Measurements from ENCODE around the gene NDUFS3. TPM values are rescaled to one million over a fixed set of nuclear protein-coding genes. Genes with fewer than 3 reads are reported as not detected.

Gene NDUFS3
- total and polyA plus RNA-seq, 2 of the 13 experiments (the other 11 are each of a cell fraction or from before 2014, with no cell fraction given): 151 to 184 TPM

- no peak for TF ChIP-seq ZNF768 (CRISPR knock-in tag; IDR thresholded peaks at IDR 0.05)
- no peak; the same call in 1 of the 2 replicates for TF ChIP-seq BCL6 (CRISPR knock-in tag; IDR thresholded peaks at IDR 0.05)
These were observed 13.3 kb upstream of the NDUFS3 start, which contains the start of gene PTPMT1 (continued) for GRCh38 chr11:47565340-47566148.

GRCh38 chr11:47566149-47566698, 12.7 kb upstream of the NDUFS3 start:
- 3% methylated on average over 10 of the region's 17 CpGs for WGBS (ENCODE audit: low lambda C conversion rate)
- ChIA-PET CTCF (ENCODE audit: low intra/inter-chr PET ratio, low total read pairs) (no interaction called here), POLR2A (interaction anchor here (0.7 to 3.9 kb wide), 7 partner anchors 8 to 94 kb away, joined by 3 to 19 read pairs (median 4); partner anchors contain the start of genes CELF1, KBTBD4 and NDUFS3)
- intact Hi-C loops (cut with micrococcal nuclease; ENCODE audit: unreplicated experiment) (no loop called here), in situ Hi-C loops (cut with HindIII; ENCODE audit: extremely low pct_ligation_motif_present, low pct_unique_long_range_greater_than_20kb) (no loop called here)
- peaks cover 26% of the 10 kb centered on the region for H3K4me1 ChIP-seq (ENCODE audit: insufficient read depth, low read length)
- BruUV-seq (replicated peaks): no TSS peak
- peaks cover 5 to 18% of the 10 kb centered on the region in 2 experiments; a peak in 4 of 5 replicates for H3K36me3 ChIP-seq (replicated peaks in 1 of 2; ENCODE audit: control insufficient read depth in 1 of 2, insufficient read depth in 2 of 2, low read length in 2 of 2)
- no peak for FAIRE-seq
- ATAC-seq: peak; percentile 42
- peaks cover 34% of the 10 kb centered on the region for H3K79me2 ChIP-seq (ENCODE audit: insufficient read depth, low read length)
- no peak for DNase-seq (ENCODE audit: low spot score)
- H4K20me1 ChIP-seq (ENCODE audit: insufficient read depth, low read length): no peaks in the 10 kb centered on the region
- H3K27me3 ChIP-seq (ENCODE audit: control insufficient read depth in 1 of 2, insufficient read depth in 2 of 2, low read length in 2 of 2): no peaks in the 10 kb centered on the region
- H3K9me3 ChIP-seq (ENCODE audit: low read length): no peaks in the 10 kb centered on the region
- peak overlapping the region; percentile 85 for H3K27ac ChIP-seq (ENCODE audit: extremely low read length, insufficient read depth, low read length)
- peak overlapping the region; percentile 94 for H3K4me2 ChIP-seq (ENCODE audit: low read depth, low read length)
- peak overlapping the region; percentile 87 to 97 (median 97) for H3K4me3 ChIP-seq (replicated peaks in 1 of 3; ENCODE audit: insufficient read depth in 1 of 3, low read depth in 2 of 3, low read length in 3 of 3)
- no peak overlapping the region for H2AFZ ChIP-seq (ENCODE audit: low read length)
- peak overlapping the region; percentile 99 for H3K9ac ChIP-seq (ENCODE audit: insufficient read depth, low read depth, low read length)
- TF ChIP-seq ZNF777 (CRISPR knock-in tag; IDR thresholded peaks at IDR 0.05): no peak
- no peak for TF ChIP-seq GTF2F1 (IDR thresholded peaks at IDR 0.05; ENCODE audit: low read length)
- peak; percentile 10 for TF ChIP-seq YY1 (IDR thresholded peaks at IDR 0.05; ENCODE audit: insufficient read depth, insufficient replicate concordance, low read depth, low read length)
- no peak for TF ChIP-seq ZBTB34 (CRISPR knock-in tag; IDR thresholded peaks at IDR 0.05)
- TF ChIP-seq ZFX (CRISPR knock-in tag; IDR thresholded peaks at IDR 0.05; ENCODE audit: low read depth): no peak
- no peak for TF ChIP-seq IKZF4 (CRISPR knock-in tag; IDR thresholded peaks at IDR 0.05; ENCODE audit: borderline replicate concordance, low read depth, not compliant biosample characterization)
- TF ChIP-seq ZNF276 (CRISPR knock-in tag; IDR thresholded peaks at IDR 0.05; ENCODE audit: low read depth): no peak
- TF ChIP-seq ARNTL (CRISPR knock-in tag; IDR thresholded peaks at IDR 0.05): 0 out of 2 replicates have a peak, but pooled peaks have one; percentile 39
- TF ChIP-seq SAP130 (CRISPR knock-in tag; IDR thresholded peaks at IDR 0.05; ENCODE audit: low read depth): no peak
- no peak for TF ChIP-seq CBX5 (CRISPR knock-in tag; IDR thresholded peaks at IDR 0.05; ENCODE audit: borderline replicate concordance)
- no peak for TF ChIP-seq ZNF564 (CRISPR knock-in tag; IDR thresholded peaks at IDR 0.05)
- TF ChIP-seq MAZ (IDR thresholded peaks at IDR 0.05; ENCODE audit: borderline replicate concordance, low read depth, low read length): 0 out of 2 replicates have a peak, but pooled peaks have one; percentile 3
- TF ChIP-seq MAZ (CRISPR knock-in tag; IDR thresholded peaks at IDR 0.05; ENCODE audit: low read depth): no peak
- no peak for TF ChIP-seq MYNN (CRISPR knock-in tag; IDR thresholded peaks at IDR 0.05; ENCODE audit: low read depth)
- no peak for TF ChIP-seq TEAD2 (CRISPR knock-in tag; IDR thresholded peaks at IDR 0.05)
- TF ChIP-seq ZNF460 (CRISPR knock-in tag; IDR thresholded peaks at IDR 0.05; ENCODE audit: borderline replicate concordance): peak; percentile 95
- TF ChIP-seq SPEN (CRISPR knock-in tag; IDR thresholded peaks at IDR 0.05; ENCODE audit: low read depth): 0 out of 2 replicates have a peak, but pooled peaks have one; percentile 8
- no peak for TF ChIP-seq ASH2L (IDR thresholded peaks at IDR 0.05; ENCODE audit: insufficient read length, low read depth, low read length)

Data from HepG2 (cell line).